H9 (cell line): ENCODE data around the gene LARGE1. TPM values are rescaled to one million over a fixed set of nuclear protein-coding genes. Genes with fewer than 3 reads are reported as not detected.

Experiments used
- DNase-seq: peaks from one replicate; pipeline ENCODE4 v3.0.0-alpha.2; 2017
- H2AFZ ChIP-seq: one replicate; pipeline ENCODE4 v1.6.1; 2013; ENCODE audit warnings: mild to moderate bottlenecking, low read length, control low read depth, moderate library complexity
- H2AK5ac ChIP-seq: 2 replicates; pipeline ENCODE4 v1.6.1; 2013; ENCODE audit warnings: low read length, control low read depth, mixed read lengths; ENCODE audit not compliant: insufficient read length
- H2BK120ac ChIP-seq: one replicate; pipeline ENCODE4 v1.6.1; 2013; ENCODE audit warnings: low read depth, mild to moderate bottlenecking, low read length, control low read depth, inconsistent platforms; ENCODE audit not compliant: poor library complexity, severe bottlenecking
- H2BK12ac ChIP-seq: 2 replicates; pipeline ENCODE4 v1.6.1; 2013; ENCODE audit warnings: low read length, control low read depth, mixed read lengths, low read depth; ENCODE audit not compliant: insufficient read length
- H2BK15ac ChIP-seq: 2 replicates; pipeline ENCODE4 v1.6.1; 2013; ENCODE audit warnings: low read depth, low read length, control low read depth
- H2BK20ac ChIP-seq: one replicate; pipeline ENCODE4 v1.6.1; 2013; ENCODE audit warnings: low read depth, mild to moderate bottlenecking, low read length, control low read depth, inconsistent platforms; ENCODE audit not compliant: poor library complexity, severe bottlenecking
- H2BK5ac ChIP-seq: 2 replicates; pipeline ENCODE4 v1.6.1; 2013; ENCODE audit warnings: low read length, control low read depth, mixed read lengths; ENCODE audit not compliant: insufficient read length
- H3K14ac ChIP-seq: 2 replicates; pipeline ENCODE4 v1.6.1; 2013; ENCODE audit warnings: low read length, control low read depth; ENCODE audit not compliant: insufficient read depth
- H3K18ac ChIP-seq: 2 replicates; pipeline ENCODE4 v1.6.1; 2013; ENCODE audit warnings: low read depth, mild to moderate bottlenecking, mixed read lengths, low read length, control low read depth; ENCODE audit not compliant: insufficient read length
- H3K23ac ChIP-seq: 2 replicates; pipeline ENCODE4 v1.6.1; 2013; ENCODE audit warnings: low read length, control low read depth, mixed read lengths, low read depth; ENCODE audit not compliant: insufficient read length
- H3K23me2 ChIP-seq: 2 replicates; pipeline ENCODE4 v1.6.1; 2013; ENCODE audit warnings: low read depth, mild to moderate bottlenecking, mixed read lengths, low read length, control low read depth; ENCODE audit not compliant: insufficient read length, poor library complexity, severe bottlenecking
- H3K27ac ChIP-seq: 2 replicates; pipeline ENCODE4 v1.5.1; 2013; ENCODE audit warnings: low read length, control low read depth, mixed read lengths, low read depth; ENCODE audit not compliant: insufficient read length
- H3K27me3 ChIP-seq: 2 replicates; pipeline ENCODE4 v1.6.1; 2013; ENCODE audit warnings: low read length, control low read depth, inconsistent platforms; ENCODE audit not compliant: insufficient read depth
- H3K4ac ChIP-seq: 2 replicates; pipeline ENCODE4 v1.6.1; 2013; ENCODE audit warnings: low read depth, mild to moderate bottlenecking, control low read depth, inconsistent platforms, low read length, moderate library complexity
- H3K4me1 ChIP-seq: 2 replicates; pipeline ENCODE4 v1.6.1; 2013; ENCODE audit warnings: low read length, control low read depth, inconsistent platforms; ENCODE audit not compliant: insufficient read depth
- H3K4me2 ChIP-seq: 2 replicates; pipeline ENCODE4 v1.6.1; 2013; ENCODE audit warnings: low read length, control low read depth, mixed read lengths; ENCODE audit not compliant: insufficient read length, insufficient read depth
- H3K56ac ChIP-seq: 2 replicates; pipeline ENCODE4 v1.6.1; 2013; ENCODE audit warnings: low read depth, mild to moderate bottlenecking, mixed read lengths, low read length, control low read depth; ENCODE audit not compliant: insufficient read length
- H3K79me1 ChIP-seq: 2 replicates; pipeline ENCODE4 v1.6.1; 2013; ENCODE audit warnings: low read depth, mild to moderate bottlenecking, moderate library complexity, low read length, control low read depth, inconsistent platforms; ENCODE audit not compliant: insufficient read depth, poor library complexity, severe bottlenecking
- H3K79me2 ChIP-seq: 2 replicates; pipeline ENCODE4 v1.6.1; 2013; ENCODE audit warnings: low read length, control low read depth, inconsistent platforms; ENCODE audit not compliant: insufficient read depth
- H3K9ac ChIP-seq: 2 replicates; pipeline ENCODE4 v1.6.1; 2013; ENCODE audit warnings: low read length, control low read depth, mixed read lengths; ENCODE audit not compliant: insufficient read length; ENCODE audit errors: extremely low read depth
- H3K9me3 ChIP-seq: one replicate; pipeline ENCODE4 v1.6.1; 2013; ENCODE audit warnings: low read depth, low read length, inconsistent platforms; ENCODE audit not compliant: control insufficient read depth
- H3T11ph ChIP-seq: one replicate; pipeline ENCODE4 v1.6.1; 2013; ENCODE audit warnings: mild to moderate bottlenecking, low read length, control low read depth, inconsistent platforms
- H4K20me1 ChIP-seq: one replicate; pipeline ENCODE4 v1.6.1; 2013; ENCODE audit not compliant: control insufficient read depth, insufficient read length, insufficient read depth
- H4K5ac ChIP-seq: 2 replicates; pipeline ENCODE4 v1.6.1; 2013; ENCODE audit warnings: low read depth, mild to moderate bottlenecking, mixed read lengths, low read length, control low read depth; ENCODE audit not compliant: insufficient read length
- H4K8ac ChIP-seq: replicated peaks from 2 replicates; pipeline ENCODE4 v1.6.1; 2013; ENCODE audit warnings: low read length, control low read depth, mixed read lengths, low read depth; ENCODE audit not compliant: insufficient read length
- H4K91ac ChIP-seq: 2 replicates; pipeline ENCODE4 v1.6.1; 2013; ENCODE audit warnings: low read depth, mild to moderate bottlenecking, moderate library complexity, mixed read lengths, low read length, control low read depth; ENCODE audit not compliant: insufficient read length
- H3K27ac Mint-ChIP-seq, 3 experiments: 2 replicates in 2 of 3; 3 replicates in 1 of 3; pipeline ENCODE4 v1.8.0; 2020 to 2021; ENCODE audit warnings: mixed read lengths in 3 of 3, mild to moderate bottlenecking in 1 of 3, moderate library complexity in 1 of 3
- H3K27me3 Mint-ChIP-seq: 2 replicates; pipeline ENCODE4 v1.8.0; 2021; ENCODE audit warnings: low read depth, mild to moderate bottlenecking, moderate library complexity, mixed read lengths
- H3K36me3 Mint-ChIP-seq, 3 experiments: 2 replicates in 2 of 3; 3 replicates in 1 of 3; pipeline ENCODE4 v1.8.0; 2020 to 2021; ENCODE audit warnings: low read depth in 3 of 3, mixed read lengths in 3 of 3; ENCODE audit not compliant: insufficient read depth in 1 of 3
- H3K4me1 Mint-ChIP-seq, 2 experiments: 2 replicates each; pipeline ENCODE4 v1.8.0; 2020; ENCODE audit warnings: mixed read lengths in 2 of 2
- H3K4me3 Mint-ChIP-seq, 2 experiments: 2 replicates in 1 of 2; 3 replicates in 1 of 2; pipeline ENCODE4 v1.8.0; 2020 to 2021; ENCODE audit warnings: mild to moderate bottlenecking in 2 of 2, mixed read lengths in 2 of 2, moderate library complexity in 1 of 2
- H3K9me3 Mint-ChIP-seq, 2 experiments: 2 replicates in 1 of 2; 3 replicates in 1 of 2; pipeline ENCODE4 v1.8.0; 2020; ENCODE audit warnings: mild to moderate bottlenecking in 2 of 2, mixed read lengths in 2 of 2, moderate library complexity in 1 of 2
- whole genome bisulfite sequencing: extraction: QIAGEN DNeasy Blood & Tissue Kit; methylation state at CpG from one replicate; pipeline ENCODE4 v1.1.7; 2013; ENCODE audit warnings: missing lambda C conversion rate, low lambda C conversion rate, mixed read lengths; ENCODE audit not compliant: insufficient read length; ENCODE audit errors: extremely low coverage; 5-methylcytosine and 5-hydroxymethylcytosine counted together
- total RNA-seq: library from RNA; stranded (reverse); gene quantifications from 2 replicates; pipeline ENCODE4 v1.2.1, GENCODE V29; 2021
- TF ChIP-seq, protein P1 (sequence below): fragments of 200-600 bp; sonication (generic); conservative IDR thresholded peaks from 3 replicates; pipeline ENCODE4 v1.8.0; 2021; ENCODE audit warnings: antibody characterized with exemption, mild to moderate bottlenecking

The LARGE1 gene
- total RNA-seq, 1 experiment from 2014 or later, result 43.5 TPM

- H2BK15ac ChIP-seq, result no peak overlapping the region
- H3K18ac ChIP-seq, result no peak overlapping the region
- Mint-ChIP-seq H3K27me3 (peaks cover 64% of the 10 kb centered on the region), H3K9me3 (no peaks in the 10 kb centered on the region), H3K36me3 (peaks cover 9 to 22% (median 13%) of the 10 kb centered on the region in 3 experiments; a peak in 6 of 7 replicates), H3K4me1 (peaks cover 7 to 9% of the 10 kb centered on the region in 2 experiments; a peak in 3 of 4 replicates), H3K27ac (no peak overlapping the region), H3K4me3 (no peak overlapping the region)
- no peaks in the 10 kb centered on the region for H3K23me2 ChIP-seq
- no peak for DNase-seq
- 0 out of 2 replicates have a peak, but pooled peaks cover 1% of the 10 kb centered on the region for H3K79me2 ChIP-seq
- H3K56ac ChIP-seq, result no peak overlapping the region
- no peaks in the 10 kb centered on the region for H3K4me1 ChIP-seq
- H2BK5ac ChIP-seq, result no peak overlapping the region
- H3K23ac ChIP-seq, result no peak overlapping the region
- H4K91ac ChIP-seq, result no peak overlapping the region
- no peak overlapping the region for H2AFZ ChIP-seq
- H4K20me1 ChIP-seq, result peaks cover 5% of the 10 kb centered on the region
- no peak overlapping the region for H3K9ac ChIP-seq
- H3K79me1 ChIP-seq, result no peaks in the 10 kb centered on the region
- H3K4ac ChIP-seq, result no peak overlapping the region
- no CpG with 5 or more reads among the region's 6 CpGs for WGBS
- no peak overlapping the region for H2BK120ac ChIP-seq
- no peak overlapping the region for H4K8ac ChIP-seq
- no peaks in the 10 kb centered on the region for H3K9me3 ChIP-seq
- H4K5ac ChIP-seq, result no peak overlapping the region
- no peak overlapping the region for H2BK12ac ChIP-seq
- H3K14ac ChIP-seq, result no peak overlapping the region
- no peak overlapping the region for H2BK20ac ChIP-seq
- no peak overlapping the region for H3T11ph ChIP-seq
- H2AK5ac ChIP-seq, result no peak overlapping the region
- TF ChIP-seq, protein P1, sequence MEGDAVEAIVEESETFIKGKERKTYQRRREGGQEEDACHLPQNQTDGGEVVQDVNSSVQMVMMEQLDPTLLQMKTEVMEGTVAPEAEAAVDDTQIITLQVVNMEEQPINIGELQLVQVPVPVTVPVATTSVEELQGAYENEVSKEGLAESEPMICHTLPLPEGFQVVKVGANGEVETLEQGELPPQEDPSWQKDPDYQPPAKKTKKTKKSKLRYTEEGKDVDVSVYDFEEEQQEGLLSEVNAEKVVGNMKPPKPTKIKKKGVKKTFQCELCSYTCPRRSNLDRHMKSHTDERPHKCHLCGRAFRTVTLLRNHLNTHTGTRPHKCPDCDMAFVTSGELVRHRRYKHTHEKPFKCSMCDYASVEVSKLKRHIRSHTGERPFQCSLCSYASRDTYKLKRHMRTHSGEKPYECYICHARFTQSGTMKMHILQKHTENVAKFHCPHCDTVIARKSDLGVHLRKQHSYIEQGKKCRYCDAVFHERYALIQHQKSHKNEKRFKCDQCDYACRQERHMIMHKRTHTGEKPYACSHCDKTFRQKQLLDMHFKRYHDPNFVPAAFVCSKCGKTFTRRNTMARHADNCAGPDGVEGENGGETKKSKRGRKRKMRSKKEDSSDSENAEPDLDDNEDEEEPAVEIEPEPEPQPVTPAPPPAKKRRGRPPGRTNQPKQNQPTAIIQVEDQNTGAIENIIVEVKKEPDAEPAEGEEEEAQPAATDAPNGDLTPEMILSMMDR, result no peak
- no peak overlapping the region for H3K27ac ChIP-seq
- no peaks in the 10 kb centered on the region for H3K27me3 ChIP-seq
- no peak overlapping the region for H3K4me2 ChIP-seq
Observed at GRCh38 chr22:33600113-33600512, 320.2 kb downstream of the LARGE1 start.
